GM12891 (cell line): ENCODE data around the gene YRDC.

ENCODE experiments used
- PAX5 ChIP-seq: IDR thresholded peaks from 2 replicates; pipeline ENCODE4 v1.6.1; 2011; ENCODE audit warnings: low read length, moderate library complexity, mild to moderate bottlenecking; ENCODE audit not compliant: insufficient read depth, severe bottlenecking
- POLR2A ChIP-seq: IDR thresholded peaks from 2 replicates; pipeline ENCODE4 v1.6.1; 2011; ENCODE audit warnings: low read depth, low read length, control low read depth
- POLR2AphosphoS5 ChIP-seq: IDR thresholded peaks from 2 replicates; pipeline ENCODE4 v1.6.1; 2011; ENCODE audit warnings: low read depth, low read length, control low read depth
- POU2F2 ChIP-seq: IDR thresholded peaks from 2 replicates; pipeline ENCODE4 v1.6.1; 2011; ENCODE audit warnings: low read depth, mild to moderate bottlenecking, control low read depth, low read length, moderate library complexity
- SPI1 ChIP-seq: IDR thresholded peaks from 2 replicates; pipeline ENCODE4 v1.6.1; 2011; ENCODE audit warnings: low read depth, low read length, control low read depth
- TAF1 ChIP-seq: IDR thresholded peaks from 2 replicates; pipeline ENCODE4 v1.6.1; 2011; ENCODE audit warnings: low read depth, low read length, control low read depth

DNA sequence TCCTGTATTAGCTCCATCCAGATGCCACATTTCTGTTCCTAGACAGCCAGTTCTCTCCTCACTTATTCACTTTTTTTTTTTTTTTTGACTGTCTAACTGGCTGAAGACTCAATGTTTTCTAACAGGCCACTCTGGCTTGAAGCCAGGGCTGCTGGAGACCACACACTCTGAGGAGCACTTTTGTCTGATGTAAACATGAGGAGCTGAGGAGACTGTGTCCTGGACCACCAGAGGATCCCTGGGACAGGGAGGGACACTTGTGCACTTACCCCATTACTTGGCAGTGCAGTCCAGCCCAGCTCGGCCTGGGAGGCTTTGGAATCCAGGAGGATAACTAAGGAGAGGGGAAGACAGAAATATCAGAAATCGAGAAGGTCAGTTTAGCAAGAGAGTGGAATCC lies 45.5 kb downstream of the YRDC start:
- no peak for TF ChIP-seq SPI1
- TF ChIP-seq POLR2A = no peak
- no peak for TF ChIP-seq POLR2AphosphoS5
- TF ChIP-seq TAF1 = no peak
- no peak for TF ChIP-seq POU2F2
- no peak for TF ChIP-seq PAX5
